ENCODE results near the gene CSRP1.
A peak's percentile ranks its signal among the peaks of the same experiment; 100 is the strongest.

DNA sequence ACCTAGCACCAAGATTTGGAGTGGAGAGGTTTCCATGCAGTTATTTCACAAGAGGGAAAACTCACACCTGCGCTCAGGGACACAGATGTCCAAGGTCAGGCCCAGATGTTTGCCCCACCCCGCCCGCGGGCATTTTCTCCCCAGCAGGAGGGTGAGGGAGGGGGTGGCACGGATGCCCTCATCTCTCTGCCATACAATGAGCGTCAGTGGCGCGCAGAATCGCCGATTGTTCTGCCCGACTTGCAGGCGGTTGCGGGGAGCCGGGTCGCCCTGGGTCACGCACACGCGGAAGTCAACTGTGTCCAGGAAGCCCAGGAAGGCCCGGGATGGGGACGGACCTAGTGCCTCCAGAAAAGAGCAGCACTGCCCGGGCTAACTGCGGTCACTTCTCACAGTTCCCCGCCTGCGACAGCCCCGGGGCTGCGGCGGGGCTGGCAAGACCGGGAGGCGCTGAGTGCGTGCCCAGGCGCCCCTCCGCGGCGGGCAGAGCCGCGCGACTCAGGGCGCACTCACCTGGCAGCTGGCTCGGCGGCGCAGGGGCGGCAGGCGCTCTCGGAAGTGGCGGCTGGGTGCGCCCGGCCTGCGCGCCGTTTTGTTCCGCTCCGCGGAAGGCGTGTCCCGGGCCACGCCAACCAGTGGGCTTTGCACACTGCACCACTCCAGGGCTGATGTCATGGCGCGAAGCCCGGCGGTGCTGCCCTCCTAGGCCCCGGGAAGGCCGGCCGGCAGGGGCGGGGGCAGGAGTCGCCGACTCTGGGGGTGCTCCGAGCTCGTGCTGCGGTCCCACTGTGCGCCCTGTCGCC is at the start of gene CSRP1:
- peak; percentile 64 to 74 for TF ChIP-seq POLR2A (IDR thresholded peaks at IDR 0.05)
- TF ChIP-seq, protein P1, sequence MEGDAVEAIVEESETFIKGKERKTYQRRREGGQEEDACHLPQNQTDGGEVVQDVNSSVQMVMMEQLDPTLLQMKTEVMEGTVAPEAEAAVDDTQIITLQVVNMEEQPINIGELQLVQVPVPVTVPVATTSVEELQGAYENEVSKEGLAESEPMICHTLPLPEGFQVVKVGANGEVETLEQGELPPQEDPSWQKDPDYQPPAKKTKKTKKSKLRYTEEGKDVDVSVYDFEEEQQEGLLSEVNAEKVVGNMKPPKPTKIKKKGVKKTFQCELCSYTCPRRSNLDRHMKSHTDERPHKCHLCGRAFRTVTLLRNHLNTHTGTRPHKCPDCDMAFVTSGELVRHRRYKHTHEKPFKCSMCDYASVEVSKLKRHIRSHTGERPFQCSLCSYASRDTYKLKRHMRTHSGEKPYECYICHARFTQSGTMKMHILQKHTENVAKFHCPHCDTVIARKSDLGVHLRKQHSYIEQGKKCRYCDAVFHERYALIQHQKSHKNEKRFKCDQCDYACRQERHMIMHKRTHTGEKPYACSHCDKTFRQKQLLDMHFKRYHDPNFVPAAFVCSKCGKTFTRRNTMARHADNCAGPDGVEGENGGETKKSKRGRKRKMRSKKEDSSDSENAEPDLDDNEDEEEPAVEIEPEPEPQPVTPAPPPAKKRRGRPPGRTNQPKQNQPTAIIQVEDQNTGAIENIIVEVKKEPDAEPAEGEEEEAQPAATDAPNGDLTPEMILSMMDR (IDR thresholded peaks at IDR 0.05 in 4 of 5, conservative IDR thresholded peaks at IDR 0.05 in 1 of 5) = no peak

Data from gastrocnemius medialis (tissue), 4 donors.